Ovary (tissue), 9 donors: Measurements from ENCODE around the gene CEP55. TPM values are rescaled to one million over a fixed set of nuclear protein-coding genes. Genes with fewer than 3 reads are reported as not detected.

Source experiments
- DNase-seq, 5 donors: peaks; one replicate each; pipeline ENCODE4 v3.0.0-alpha.2; 2019 to 2020
- H3K27ac ChIP-seq, 2 donors: fragments of 200-600 bp; one replicate each; pipeline versions ENCODE4 v1.5.1 to v1.8.0; 2019 to 2022
- H3K27me3 ChIP-seq: fragments of 200-600 bp; one replicate; pipeline ENCODE4 v1.8.0; 2022
- H3K36me3 ChIP-seq: fragments of 200-600 bp; sonication (generic); one replicate; pipeline ENCODE4 v1.5.1; 2019
- H3K4me1 ChIP-seq: one replicate; pipeline ENCODE4 v1.8.1; 2013; ENCODE audit warnings: mild to moderate bottlenecking, moderate library complexity; ENCODE audit not compliant: insufficient read depth
- H3K4me3 ChIP-seq: fragments of 200-600 bp; sonication (generic); one replicate; pipeline ENCODE4 v1.5.1; 2017
- H3K9me3 ChIP-seq, 2 donors: fragments of 200-600 bp in 1 of 2; sonication (generic) in 1 of 2; one replicate each; pipeline versions ENCODE4 v1.5.1 to v1.8.1; 2013 to 2019; ENCODE audit warnings: mild to moderate bottlenecking in 1 of 2, moderate library complexity in 1 of 2
- CTCF ChIP-seq, 3 donors: fragments of 450-650 bp in 2 of 3; fragments of 200-600 bp in 1 of 3; IDR thresholded peaks; one replicate each; pipeline versions ENCODE4 v1.5.1 to v1.8.0; 2016 to 2022; ENCODE audit warnings: antibody characterized with exemption in 3 of 3, mild to moderate bottlenecking in 1 of 3
- EP300 ChIP-seq: sonication (generic); formaldehyde crosslinking; IDR thresholded peaks from one replicate; pipeline ENCODE4 v1.6.1; 2017; ENCODE audit warnings: antibody characterized with exemption
- POLR2A ChIP-seq: fragments of 450-650 bp; IDR thresholded peaks from one replicate; pipeline ENCODE4 v1.6.1; 2017; ENCODE audit warnings: antibody characterized with exemption, mild to moderate bottlenecking, moderate library complexity
- WGBS, 3 donors: extraction: QIAGEN DNeasy Blood & Tissue Kit in 1 of 3; methylation state at CpG; one replicate each; pipeline versions ENCODE4 v1.1.5 to v1.1.7; 2013 to 2017; 5-methylcytosine and 5-hydroxymethylcytosine counted together
- intact Hi-C, 4 donors: fragments of 100-400 bp; cut with DNase I; formaldehyde crosslinking; loops; one replicate each; pipeline versions ENCODE4 v1.11.0 to v1.15.1; 2022 to 2023
- polyA plus RNA-seq, 2 donors: library from polyadenylated mRNA; stranded (reverse); fragments of 200-250 nt in 1 of 2; fragments of 350-450 nt in 1 of 2; fragmentation: Illumina TruSeq in 1 of 2; extraction: RNeasy Lipid Tissue Mini Kit (QIAGEN cat#74804) in 1 of 2; gene quantifications; one replicate each; pipeline ENCODE4 v1.2.3, GENCODE V29; 2013 to 2014
- total RNA-seq, 7 donors: library from RNA; depleted of rRNA in 2 of 7; stranded (reverse); fragments of >200 nt in 2 of 7; fragmentation: NEBNext Ultra II Directional in 3 of 7; extraction: Animal tissue kit (Norgen Biotek cat#: 25700) in 3 of 7; gene quantifications; one replicate each; pipeline versions ENCODE4 v1.1.0 to v1.2.4, GENCODE V29; 2016 to 2023
- donor health status: DM: no; HTN: no; CAD: no; lungs with moderate emphysema.
- donor health status: DM: no; HTN: no; CAD: no.
- donor health status: Bipolar disorder and iron deficiency.
- donor health status: DM: yes; HTN: yes; CAD: no.
- donor health status: DM: no; HTN: no; CAD: no.
- donor health status: DM: yes; HTN: yes; CAD: no.

The CEP55 gene
- total and polyA plus RNA-seq, 9 donors = 0.12 to 2.0 (median 0.33) TPM; not detected in 2

- 92 to 96% (median 94%) methylated on average over 2 of the region's 2 CpGs for WGBS, 3 donors
- TF ChIP-seq EP300 (no peak), POLR2A (no peak)
- intact Hi-C loops = no loop called here
- Histone ChIP-seq H3K4me1 (peaks cover 5% of the 10 kb centered on the region), H3K27me3 (no peaks in the 10 kb centered on the region), H3K4me3 (no peak overlapping the region), H3K27ac (no peak overlapping the region), H3K36me3 (no peaks in the 10 kb centered on the region), H3K9me3 (no peaks in the 10 kb centered on the region)
- no peak for DNase-seq
Measured at GRCh38 chr10:93476756-93477155, 19.7 kb upstream of the CEP55 start.

GRCh38 chr10:93478873-93479272 lies 17.5 kb upstream of the CEP55 start:
- Histone ChIP-seq H3K36me3 (no peaks in the 10 kb centered on the region), H3K27me3 (no peaks in the 10 kb centered on the region), H3K9me3 (no peaks in the 10 kb centered on the region), H3K4me1 (peaks cover 5% of the 10 kb centered on the region), H3K27ac (no peak overlapping the region), H3K4me3 (no peak overlapping the region)
- WGBS, 3 donors = 79 to 87% (median 81%) methylated on average over 6 of the region's 6 CpGs
- TF ChIP-seq CTCF (IDR thresholded peaks at IDR 0.05) (no peak), POLR2A (no peak), EP300 (no peak)
- intact Hi-C loops = no loop called here
- no peak for DNase-seq

GRCh38 chr10:93481637-93482144 lies 14.7 kb upstream of the CEP55 start:
- no peak for DNase-seq
- intact Hi-C loops = loop anchor here (2.0 to 10.0 kb wide), 3 partner anchors 44 to 105 kb away; no protein-coding TSS in a partner anchor
- Histone ChIP-seq H3K4me3 (peak overlapping the region; percentile 44), H3K27me3 (no peaks in the 10 kb centered on the region), H3K27ac (peak overlapping the region; percentile 79 to 87), H3K4me1 (peaks cover 5% of the 10 kb centered on the region), H3K36me3 (no peaks in the 10 kb centered on the region), H3K9me3 (no peaks in the 10 kb centered on the region)
- 0 to 2% (median 0%) methylated on average over 7 of the region's 7 CpGs for WGBS, 3 donors
- TF ChIP-seq POLR2A = no peak
- no peak for TF ChIP-seq CTCF (IDR thresholded peaks at IDR 0.05)
- no peak for TF ChIP-seq EP300

- Histone ChIP-seq H3K27ac (peak within 1 kb of the TSS; percentile 79 to 87), H3K27me3 (no peaks in the 10 kb centered on the region), H3K4me1 (peaks cover 5% of the 10 kb centered on the region), H3K9me3 (no peaks in the 10 kb centered on the region), H3K4me3 (peak within 1 kb of the TSS; percentile 44), H3K36me3 (no peaks in the 10 kb centered on the region)
- 0% methylated on average over 26 to 27 of the region's 27 CpGs for WGBS, 3 donors
- TF ChIP-seq POLR2A = peak; percentile 48
- TF ChIP-seq CTCF (IDR thresholded peaks at IDR 0.05) = peak; percentile 43 to 80 (median 76)
- TF ChIP-seq EP300 = no peak
- intact Hi-C loops = loop anchor here (2.0 to 10.0 kb wide), 3 partner anchors 45 to 105 kb away; no protein-coding TSS in a partner anchor
- peak; percentile 63 to 73 (median 70) for DNase-seq
Measured at GRCh38 chr10:93482145-93482834, 14.1 kb upstream of the CEP55 start, which contains the start of gene MYOF. MYOF (minus strand) TSS chr10:93482334; CDS start chr10:93482194, 140 bp downstream.

- H3K4me3 ChIP-seq = no peak overlapping the region
- H3K27me3 ChIP-seq = no peaks in the 10 kb centered on the region
- no peaks in the 10 kb centered on the region for H3K9me3 ChIP-seq
- intact Hi-C loops = loop anchor here in 2 of 4 donors (2.0 to 10.0 kb wide), 3 partner anchors 51 to 118 kb away; no protein-coding TSS in a partner anchor
- H3K27ac ChIP-seq = no peak overlapping the region
- peaks cover 2% of the 10 kb centered on the region for H3K4me1 ChIP-seq
- TF ChIP-seq POLR2A (no peak), EP300 (no peak), CTCF (IDR thresholded peaks at IDR 0.05) (no peak)
- no peak for DNase-seq
- 62 to 81% (median 65%) methylated on average over 1 of the region's 1 CpG for WGBS, 3 donors
- no peaks in the 10 kb centered on the region for H3K36me3 ChIP-seq
Measured at GRCh38 chr10:93485690-93486089, 10.7 kb upstream of the CEP55 start.
